Central memory CD4-positive, alpha-beta T cell (primary cell): ENCODE data around the gene LACC1.

Source experiments
- DNase-seq: peaks from one replicate; pipeline ENCODE4 v3.0.0; 2022

LACC1 gene

DNA sequence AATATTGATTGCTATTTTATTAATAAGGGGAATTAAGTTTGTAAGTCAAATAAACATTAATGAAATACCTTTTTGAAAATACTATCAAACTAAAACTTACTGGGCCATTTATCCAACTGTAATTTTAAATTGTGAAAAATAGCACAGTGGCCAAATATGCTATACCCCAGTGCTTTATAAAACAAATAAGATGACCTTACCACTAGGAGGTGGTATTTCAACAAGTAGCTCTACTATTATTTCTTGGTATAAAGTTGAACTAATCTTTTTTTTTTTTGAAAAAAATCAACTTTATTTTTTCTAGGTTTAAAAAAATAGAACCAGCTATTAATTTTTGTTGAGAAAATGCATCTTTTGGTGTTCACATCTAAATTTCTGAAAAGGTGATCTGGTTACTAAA lies 14.7 kb downstream of the LACC1 start:
- no peak for DNase-seq

DNA sequence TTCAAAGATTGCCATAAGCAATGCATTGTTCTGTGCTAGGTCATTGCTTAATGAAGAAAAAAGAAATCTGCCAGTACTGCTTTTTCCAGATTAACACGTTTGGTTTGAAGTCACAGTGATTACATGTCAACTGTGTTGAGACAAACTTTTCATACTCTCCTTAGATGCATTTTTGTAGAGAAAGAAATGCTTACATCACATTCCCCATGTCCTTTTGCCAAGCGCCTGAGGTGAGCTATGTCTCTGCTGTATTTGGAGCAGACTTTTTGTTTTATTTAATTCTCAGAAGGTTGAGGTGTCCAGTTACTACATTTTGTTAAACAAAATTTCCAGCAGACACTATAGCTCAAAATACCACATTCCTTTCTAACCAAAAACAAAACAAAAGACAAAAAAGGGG lies 16.2 kb downstream of the LACC1 start:
- DNase-seq, result no peak

DNA sequence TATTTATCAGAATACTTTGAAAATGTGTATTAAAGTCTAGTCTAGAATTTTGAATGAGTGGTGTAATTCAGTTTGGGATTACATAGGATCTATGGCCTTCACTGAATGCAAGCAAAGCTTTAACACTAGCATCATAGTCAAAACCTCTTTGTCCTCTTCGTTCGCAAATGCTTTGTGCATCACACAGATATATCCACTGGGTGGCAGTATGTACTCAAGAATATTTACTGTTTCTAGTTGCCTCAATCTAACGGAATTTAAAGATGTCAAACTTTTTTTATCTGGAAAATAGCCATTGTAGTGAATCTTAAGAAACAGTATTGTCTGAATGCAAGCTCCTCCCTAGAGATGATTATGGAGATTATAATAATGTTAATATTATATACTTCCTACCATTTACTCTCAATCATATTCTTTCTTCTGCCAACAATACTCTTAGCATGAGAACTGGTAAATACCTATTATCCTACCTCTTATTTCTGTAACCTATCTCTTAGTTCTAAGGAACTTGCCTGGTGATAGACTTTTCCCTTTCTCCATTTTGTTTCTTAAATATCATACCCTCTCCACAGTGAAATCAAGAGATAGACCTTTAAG lies 25.8 kb downstream of the LACC1 start:
- DNase-seq, result peak; percentile 51

DNA sequence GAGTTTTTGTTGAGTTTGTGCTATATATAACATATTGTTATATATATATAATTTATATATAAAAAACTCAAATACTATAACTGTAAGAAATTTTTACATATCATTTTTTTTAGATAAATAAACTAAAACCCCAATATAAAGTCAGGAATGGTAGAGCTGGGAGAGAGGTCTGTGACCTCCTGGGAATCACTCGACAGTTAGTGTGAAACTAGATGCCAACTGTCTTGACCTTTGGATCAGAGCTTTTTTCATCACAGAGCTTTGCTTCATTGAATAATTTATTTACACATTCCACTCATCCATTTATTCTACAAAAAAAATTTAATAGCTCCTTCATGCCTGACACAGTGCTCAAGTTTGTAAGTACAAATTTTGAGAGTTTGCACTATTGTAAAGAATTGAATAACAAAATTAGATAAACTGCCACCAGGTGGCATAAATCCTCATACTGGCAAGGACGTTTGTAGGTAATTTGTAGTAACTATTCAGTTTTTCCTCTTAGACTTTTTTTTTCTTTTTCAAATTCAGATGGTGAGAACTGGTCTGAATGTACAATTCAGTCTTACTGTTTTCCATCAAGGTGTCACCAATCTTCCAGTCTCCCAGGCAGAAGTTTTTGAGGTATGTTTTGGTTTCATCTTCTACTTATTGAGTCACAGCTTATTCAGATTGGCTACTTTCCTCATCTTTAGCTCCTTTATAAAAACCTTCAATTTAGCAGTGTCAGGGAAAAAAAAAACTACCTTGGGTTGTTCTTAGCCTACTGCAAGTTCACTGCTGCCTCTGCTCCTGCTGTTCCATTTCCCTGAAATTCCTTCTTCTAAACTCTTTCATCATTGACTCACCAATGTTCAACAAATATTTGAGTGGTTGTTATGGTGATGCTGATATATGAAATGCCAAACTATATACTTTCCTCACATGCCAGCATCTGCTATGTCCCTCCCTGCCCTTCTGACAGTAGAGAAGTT lies 28.7 kb downstream of the LACC1 start:
- DNase-seq, result no peak

DNA sequence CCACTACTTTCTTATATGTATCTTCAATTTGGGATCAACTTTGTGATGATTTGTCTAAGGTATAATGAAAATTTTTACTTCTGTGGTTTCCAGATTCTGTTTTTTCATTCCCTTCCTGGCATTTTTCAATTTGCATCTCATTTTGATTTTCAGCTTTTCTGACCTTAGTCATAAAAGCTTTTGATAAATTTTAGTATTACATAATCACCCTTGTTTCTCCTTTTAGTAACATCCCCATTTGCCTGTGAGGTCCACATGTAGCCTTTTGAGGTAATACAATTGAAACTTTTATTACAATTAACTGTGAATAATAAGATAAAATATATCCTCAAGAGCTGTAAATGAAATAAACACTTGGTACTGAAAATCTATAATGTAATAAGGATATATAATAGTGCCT lies 31.2 kb downstream of the LACC1 start:
- DNase-seq, result no peak

DNA sequence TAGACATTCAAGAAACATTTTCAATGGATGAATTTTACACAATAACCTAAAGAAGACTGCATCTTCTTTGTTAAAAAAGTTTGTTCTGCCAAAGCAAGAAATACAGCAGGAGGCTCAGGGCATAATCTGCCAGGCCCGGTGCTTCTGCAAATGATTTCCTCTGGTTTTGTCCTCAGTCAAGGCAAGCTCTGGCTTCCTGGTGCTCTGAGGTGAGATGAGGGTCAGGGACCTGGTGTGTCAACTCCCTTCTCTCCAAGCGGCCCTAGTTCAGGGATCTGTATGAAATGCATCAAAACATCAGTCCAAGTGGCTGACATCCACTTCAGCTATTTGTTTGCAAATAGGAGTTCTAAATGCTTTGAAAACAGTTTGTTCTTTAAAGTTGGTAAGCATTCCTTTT lies 31.6 kb downstream of the LACC1 start:
- no peak for DNase-seq

DNA sequence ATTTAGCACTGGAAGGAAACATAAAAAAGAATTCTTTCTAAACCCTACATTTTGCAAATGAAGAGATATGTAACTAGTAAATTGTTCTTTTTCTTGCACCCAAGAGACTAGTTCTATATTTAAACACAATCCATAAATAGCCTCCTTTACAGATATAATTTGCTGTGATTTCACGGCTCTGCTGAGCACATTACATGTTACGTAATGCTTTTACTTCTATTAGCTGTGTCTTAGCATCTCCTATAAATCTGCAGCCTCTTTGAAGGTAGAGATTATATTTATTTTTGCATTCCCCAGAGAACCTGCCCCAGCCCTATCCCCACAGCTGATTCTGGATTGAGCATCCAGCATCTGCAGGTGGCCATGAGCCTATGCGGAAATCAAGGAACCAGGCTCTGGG lies 32.2 kb downstream of the LACC1 start:
- DNase-seq, result no peak

DNA sequence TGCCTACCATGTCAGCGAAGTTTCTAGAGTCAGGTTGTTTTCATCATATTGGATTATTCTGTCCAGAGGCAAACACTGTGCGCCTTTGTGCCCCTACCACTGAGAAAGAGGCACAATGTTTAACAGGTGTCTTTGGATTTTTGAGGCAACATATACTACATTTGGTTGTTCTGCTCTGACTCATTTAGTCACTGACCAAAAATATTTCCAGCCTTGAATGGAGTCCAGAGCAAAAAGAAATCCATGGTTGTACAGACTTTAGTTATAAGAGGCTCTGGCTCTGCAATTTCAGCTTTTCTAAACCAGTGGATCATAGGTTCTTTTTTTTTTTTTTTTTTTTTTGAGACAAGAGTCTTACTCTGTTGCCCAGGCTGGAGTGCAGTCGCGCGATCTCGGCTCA lies 35.7 kb downstream of the LACC1 start:
- no peak for DNase-seq

DNA sequence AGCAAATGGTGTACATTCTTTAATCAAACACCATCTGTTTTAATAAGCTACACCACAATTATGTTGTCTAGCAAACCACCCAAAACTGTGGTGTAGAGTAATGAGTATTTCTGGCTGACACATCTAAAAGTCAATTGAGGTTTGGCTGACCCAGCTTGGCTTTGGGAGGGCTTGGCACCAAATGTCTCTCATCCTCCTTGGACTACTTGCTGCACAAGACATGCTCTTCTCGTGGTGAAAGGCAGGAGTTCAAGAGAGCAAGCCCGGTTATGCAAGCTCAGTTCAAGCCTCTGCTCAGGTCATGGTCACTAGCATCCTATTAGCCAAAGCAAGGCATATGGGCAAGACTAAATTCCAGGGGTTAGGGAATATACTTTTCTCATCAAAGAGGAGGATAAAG lies 37.1 kb downstream of the LACC1 start:
- DNase-seq, result no peak

DNA sequence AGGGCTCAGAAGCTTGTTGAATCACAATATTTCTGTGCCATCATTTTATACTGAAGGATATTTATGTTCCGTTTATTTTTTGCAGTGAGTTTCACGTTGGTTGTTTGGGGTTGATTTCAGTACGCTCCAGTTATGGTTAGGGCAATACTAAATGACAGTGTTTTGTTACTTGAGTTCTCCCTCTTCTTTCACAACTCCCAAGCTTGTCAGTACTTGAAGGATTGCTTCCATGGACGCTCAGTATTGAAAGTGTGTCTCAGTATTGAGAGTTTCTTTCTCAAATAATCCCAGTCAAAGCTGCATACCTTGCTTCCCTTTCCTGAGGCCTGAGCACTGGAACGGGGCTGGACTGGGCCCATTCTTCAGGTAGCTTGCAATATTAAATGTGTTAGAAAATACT lies 38.9 kb downstream of the LACC1 start:
- DNase-seq, result no peak

DNA sequence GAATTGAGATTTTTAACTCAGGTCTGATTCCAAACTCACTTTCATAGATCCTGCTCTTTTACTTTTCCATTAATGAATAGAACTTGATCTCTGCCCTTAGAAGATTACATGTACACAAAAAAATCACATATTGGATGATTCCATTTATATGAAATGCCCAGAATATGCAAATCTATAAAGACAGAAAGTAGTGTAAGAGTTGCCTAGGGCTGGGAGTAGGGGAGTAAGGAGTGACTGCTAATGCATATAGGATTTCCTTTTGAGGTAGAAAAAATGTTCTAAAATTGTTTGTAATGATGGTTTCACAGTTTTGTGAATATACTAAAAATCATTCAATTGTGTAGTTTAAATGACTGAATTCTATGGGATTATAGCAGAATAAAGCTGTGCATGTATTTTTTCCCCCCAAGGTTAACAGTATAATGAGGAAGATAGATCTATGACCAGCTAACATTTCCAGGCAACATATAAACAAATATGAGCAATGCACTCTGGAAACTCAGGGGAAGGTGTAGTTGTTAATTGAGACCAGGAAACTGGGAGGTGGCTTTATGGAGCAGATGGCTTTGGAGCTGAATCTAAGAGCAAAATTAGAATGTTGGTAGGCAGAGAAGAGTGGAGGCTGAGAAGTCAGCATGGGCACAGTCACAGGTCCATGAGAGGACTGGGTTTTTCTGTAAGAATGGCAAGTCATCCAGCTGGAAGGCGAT lies 41.4 kb downstream of the LACC1 start:
- no peak for DNase-seq

DNA sequence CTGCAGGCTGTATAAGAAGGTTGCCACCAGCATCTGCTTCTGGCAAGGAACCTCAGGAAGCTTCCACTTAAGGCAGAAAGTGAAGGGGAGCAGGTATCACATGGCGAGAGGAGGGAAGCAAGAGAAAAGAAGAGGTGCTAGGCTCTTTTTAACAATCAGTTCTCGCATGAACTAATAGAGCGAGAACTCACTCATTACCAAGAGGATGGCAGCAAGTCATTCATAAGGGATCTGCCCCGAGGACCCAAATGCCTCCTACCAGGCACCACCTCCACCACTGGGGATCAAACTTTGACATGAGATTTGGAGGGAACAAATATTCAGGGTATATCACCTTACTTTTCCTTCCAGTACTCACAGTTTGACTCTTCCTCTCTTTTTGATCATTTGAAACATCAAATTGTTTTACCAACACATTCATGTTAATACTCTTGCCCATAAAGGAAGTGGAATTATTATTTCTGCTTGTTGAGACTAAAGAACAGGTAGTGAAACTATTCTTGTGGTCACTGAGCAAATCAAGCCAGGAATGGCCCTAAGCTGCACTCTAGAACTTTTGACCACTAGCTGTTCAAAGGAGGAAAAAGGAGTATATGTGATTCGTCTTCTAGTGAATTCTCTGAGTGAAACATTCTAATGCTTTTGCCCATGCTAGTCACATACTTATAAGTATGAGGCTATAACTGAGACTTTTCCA lies 45.0 kb downstream of the LACC1 start:
- no peak for DNase-seq

DNA sequence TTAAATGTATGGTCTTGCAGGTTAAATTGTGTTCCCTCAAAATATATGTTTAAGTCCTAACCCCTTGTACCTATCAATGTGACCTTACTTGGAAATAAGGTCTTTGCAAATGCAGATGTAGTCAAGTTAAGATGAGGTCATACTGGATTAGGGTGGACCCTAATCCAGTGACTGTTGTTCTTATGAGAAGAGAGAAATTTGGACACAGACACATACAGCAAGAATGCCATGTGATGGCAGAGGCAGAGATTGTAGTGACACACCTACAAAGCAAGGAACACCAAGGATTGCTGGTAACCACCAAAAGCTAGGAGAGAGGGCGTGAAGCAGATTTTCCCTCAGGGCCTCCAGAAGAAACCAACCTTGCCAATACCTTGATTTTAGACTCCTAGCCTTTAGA lies 50.2 kb downstream of the LACC1 start:
- no peak for DNase-seq

DNA sequence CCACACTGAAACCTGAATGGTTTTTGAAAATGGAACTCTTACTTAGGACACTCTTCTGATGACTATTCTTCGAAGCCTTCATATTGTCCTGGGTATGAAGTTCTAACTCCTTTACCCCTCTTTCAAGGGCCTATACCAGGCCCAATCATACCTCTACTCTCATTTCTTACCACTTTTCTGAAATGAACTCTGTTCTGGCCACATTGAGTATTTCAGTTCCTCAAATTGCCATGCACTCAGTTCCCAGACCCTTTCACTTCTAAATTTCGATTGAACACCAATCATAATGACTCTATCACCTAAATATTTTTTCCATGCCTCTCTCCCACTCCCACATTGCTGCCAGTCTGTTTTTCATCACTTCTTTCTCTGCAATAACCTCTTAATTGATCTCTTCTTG lies 53.7 kb downstream of the LACC1 start:
- DNase-seq, result no peak

DNA sequence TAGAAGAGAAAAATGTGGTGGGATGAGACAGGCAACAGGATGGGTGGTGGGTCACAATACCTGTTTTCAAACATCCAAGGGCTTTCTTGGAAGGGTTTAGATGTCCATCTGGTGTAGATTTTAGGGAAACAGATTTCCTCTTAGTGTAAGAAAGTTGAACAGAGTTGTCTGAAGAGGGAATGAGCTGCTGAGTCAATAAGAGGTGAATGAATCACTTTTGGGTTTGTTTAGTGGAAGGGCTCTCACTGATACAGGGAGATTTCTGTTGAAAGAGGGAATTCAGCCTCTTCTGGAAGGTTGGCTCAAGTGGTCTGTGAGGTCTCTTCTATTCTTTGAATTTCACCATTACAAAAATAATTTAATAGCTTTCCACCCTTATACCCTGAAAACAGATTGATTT lies 54.6 kb downstream of the LACC1 start:
- no peak for DNase-seq

DNA sequence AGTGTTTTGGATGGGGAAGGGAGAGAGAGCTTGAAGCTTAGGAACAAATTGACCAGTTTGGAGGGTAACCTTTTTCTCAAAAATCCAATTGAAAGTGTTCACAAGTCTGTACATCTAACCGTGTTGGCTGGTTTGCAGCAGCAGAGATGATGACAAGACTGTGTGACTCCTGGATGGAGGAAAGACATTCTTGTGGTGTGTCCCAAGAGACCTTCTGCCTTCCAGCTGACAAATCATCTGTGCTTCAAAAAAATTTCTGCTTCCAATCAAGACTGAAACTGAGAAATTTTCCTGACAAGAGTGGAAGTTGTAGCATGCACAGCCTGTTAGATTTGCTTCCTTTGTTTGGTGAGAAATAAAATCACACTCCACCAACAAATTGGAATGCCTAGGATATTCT lies 56.2 kb downstream of the LACC1 start:
- DNase-seq, result no peak

DNA sequence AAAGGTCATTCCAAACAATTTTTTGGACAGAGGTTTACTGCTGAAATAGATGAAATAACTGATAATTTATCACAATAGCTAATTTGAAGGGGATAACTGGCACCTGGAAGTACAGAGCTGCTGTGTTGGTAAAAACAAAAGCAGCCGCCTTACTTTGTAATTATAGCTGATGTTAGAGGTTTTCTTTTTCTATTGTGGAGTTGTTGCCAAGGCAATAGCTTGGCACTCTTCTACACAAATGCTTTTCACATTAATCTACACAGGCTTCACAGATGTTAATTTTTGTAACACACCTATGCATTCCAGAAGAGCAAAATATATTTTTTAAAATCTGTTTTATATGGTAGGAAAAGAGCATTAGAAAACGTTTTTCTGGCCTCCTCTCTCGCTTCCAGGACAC lies 56.9 kb downstream of the LACC1 start:
- DNase-seq, result no peak

DNA sequence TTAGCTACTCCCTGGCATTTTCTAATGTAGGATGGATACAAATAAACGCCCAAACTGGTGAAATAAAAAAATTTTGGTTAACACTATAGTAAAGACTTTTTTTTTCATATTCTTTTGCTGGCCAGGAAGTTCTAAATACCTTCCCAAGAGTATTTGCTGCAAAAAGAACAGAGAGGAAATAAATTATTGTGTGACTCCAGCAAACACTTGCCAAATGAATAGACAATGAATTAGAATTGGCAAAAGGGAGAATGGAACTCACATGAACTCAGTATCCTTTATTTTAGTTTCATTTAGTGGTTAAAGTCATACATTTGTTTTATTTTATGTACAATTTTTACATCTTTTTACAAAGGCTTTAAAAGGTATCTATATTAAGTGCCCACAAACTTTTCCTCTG lies 58.1 kb downstream of the LACC1 start:
- DNase-seq, result no peak

DNA sequence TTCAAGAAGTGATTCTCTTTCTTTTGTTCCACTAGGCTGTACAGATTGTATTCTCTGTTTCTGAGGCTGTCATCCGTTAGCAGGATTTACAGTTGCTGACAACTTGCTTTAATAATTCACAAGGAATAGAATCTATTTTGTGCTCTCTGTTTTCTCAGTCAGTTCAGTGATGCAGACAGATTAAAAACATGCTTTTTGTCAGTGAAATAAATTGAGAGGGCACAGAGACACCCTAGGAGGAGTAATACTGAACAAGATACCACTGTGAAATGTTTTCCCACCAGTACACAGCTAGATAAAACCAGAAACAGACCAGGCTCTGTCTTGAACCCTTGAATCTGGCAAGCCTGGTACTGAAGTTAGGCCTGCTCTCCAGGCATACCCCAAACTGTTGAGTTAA lies 58.7 kb downstream of the LACC1 start:
- DNase-seq, result no peak

DNA sequence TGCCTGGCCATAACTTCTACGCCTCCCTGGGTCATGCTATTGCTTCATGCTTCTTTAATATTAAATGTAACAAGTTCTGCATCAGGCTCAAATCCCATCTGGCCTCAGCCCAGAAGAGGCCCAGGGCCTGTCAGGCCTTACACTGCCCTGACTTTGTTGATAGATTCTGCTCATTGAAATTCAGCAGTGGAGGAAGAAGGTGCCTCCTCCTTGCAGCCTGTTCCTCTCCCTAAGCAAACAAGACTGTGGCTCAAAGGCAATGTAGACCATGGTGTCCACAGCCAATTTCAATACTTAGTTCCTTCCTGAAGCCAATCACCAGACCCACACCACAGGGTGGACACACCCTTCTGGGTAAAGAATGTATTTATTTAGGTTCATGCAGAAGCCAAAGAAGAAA lies 59.4 kb downstream of the LACC1 start:
- no peak for DNase-seq

DNA sequence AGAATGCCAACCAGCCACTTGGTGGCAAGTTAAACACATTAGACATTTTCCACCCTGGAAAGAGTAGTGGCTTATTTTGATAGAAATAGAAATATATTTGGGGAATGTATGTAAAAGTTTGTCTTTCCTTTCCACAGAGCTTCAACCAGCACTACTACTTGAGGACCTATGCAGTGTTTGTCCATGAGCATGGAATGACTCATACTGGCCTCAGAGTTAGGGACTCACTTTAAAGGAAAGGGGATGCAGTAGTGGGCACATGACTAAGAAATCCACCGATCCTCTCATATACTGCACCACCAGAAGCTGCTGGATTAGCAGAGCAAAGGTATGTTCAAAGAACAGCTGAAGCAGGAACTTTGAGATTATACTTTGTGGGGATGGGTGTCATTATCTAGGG lies 62.6 kb downstream of the LACC1 start:
- no peak for DNase-seq
